ENCODE results near the gene RHOC. TPM values are rescaled to one million over a fixed set of nuclear protein-coding genes. Genes with fewer than 3 reads are reported as not detected.

The RHOC gene
- total and polyA plus RNA-seq, 2 donors (not counting 1 experiment from before 2014, with no cell fraction given) = 21.0 to 28.3 TPM

DNA sequence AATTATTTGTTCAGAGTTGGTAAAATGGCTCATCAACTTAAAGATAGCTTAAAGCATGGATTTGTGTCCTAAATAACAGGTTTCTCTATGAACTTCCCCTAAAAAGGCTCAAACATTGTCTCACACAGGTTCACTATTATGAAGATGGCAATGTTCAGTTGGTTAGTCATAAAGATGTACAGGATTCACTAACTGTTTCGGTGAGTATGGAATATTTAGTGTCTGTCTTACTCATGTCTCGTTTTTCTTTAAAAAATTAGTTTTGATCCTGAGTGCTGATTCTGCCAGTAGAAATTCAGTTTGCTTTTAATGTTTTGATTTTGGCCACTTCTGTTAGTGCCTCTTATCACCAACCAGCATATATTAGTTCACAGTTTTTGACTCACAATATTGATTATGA is 40.0 kb downstream of the RHOC start:
- Histone ChIP-seq H3K79me2 (ENCODE audit: control insufficient read depth, insufficient read depth, low read length) (no peaks in the 10 kb centered on the region), H3K27ac (ENCODE audit: low read length in 2 of 2) (peak overlapping the region in 1 of 2 donors; percentile 5), H3K9me3 (ENCODE audit: control extremely low read depth in 1 of 3, control insufficient read depth in 2 of 3, insufficient read depth in 1 of 3, low read length in 2 of 3) (no peaks in the 10 kb centered on the region), H3K4me1 (ENCODE audit: control insufficient read depth in 2 of 2, insufficient read depth in 2 of 2, low read length in 2 of 2) (no peaks in the 10 kb centered on the region), H3K36me3 (replicated peaks in 1 of 2; ENCODE audit: control extremely low read depth in 1 of 2, control insufficient read depth in 1 of 2, extremely low read depth in 1 of 2, insufficient read depth in 2 of 2, low read length in 1 of 2) (peaks cover 24 to 88% of the 10 kb centered on the region in 2 experiments), H3K4me3 (ENCODE audit: control extremely low read depth in 1 of 5, extremely low read depth in 1 of 5, insufficient read depth in 1 of 5, low read depth in 2 of 5, low read length in 4 of 5) (no peak overlapping the region), H2AFZ (ENCODE audit: insufficient read depth, low read depth, low read length, poor library complexity, severe bottlenecking) (no peak overlapping the region), H3K9ac (ENCODE audit: low read length) (no peak overlapping the region), H4K20me1 (ENCODE audit: control insufficient read depth, insufficient read depth, low read length, poor library complexity, severe bottlenecking) (no peaks in the 10 kb centered on the region), H3K4me2 (replicated peaks; ENCODE audit: low read depth, low read length, poor library complexity, severe bottlenecking) (no peak overlapping the region), H3K27me3 (replicated peaks in 1 of 4; ENCODE audit: control extremely low read depth in 1 of 4, control insufficient read depth in 3 of 4, insufficient read depth in 4 of 4, low read length in 3 of 4) (no peaks in the 10 kb centered on the region)
- intact Hi-C loops (cut with micrococcal nuclease) = no loop called here
- H3K9me3 Mint-ChIP-seq (ENCODE audit: insufficient read depth) = no peaks in the 10 kb centered on the region
- DNase-seq (no peak), ATAC-seq (ENCODE audit: low read depth) (no peak)
- no peak overlapping the region for H3K4me3 Mint-ChIP-seq
- POLR2A ChIA-PET = no interaction called here
- CTCF ChIA-PET = no interaction called here
- TF ChIP-seq, protein P1, sequence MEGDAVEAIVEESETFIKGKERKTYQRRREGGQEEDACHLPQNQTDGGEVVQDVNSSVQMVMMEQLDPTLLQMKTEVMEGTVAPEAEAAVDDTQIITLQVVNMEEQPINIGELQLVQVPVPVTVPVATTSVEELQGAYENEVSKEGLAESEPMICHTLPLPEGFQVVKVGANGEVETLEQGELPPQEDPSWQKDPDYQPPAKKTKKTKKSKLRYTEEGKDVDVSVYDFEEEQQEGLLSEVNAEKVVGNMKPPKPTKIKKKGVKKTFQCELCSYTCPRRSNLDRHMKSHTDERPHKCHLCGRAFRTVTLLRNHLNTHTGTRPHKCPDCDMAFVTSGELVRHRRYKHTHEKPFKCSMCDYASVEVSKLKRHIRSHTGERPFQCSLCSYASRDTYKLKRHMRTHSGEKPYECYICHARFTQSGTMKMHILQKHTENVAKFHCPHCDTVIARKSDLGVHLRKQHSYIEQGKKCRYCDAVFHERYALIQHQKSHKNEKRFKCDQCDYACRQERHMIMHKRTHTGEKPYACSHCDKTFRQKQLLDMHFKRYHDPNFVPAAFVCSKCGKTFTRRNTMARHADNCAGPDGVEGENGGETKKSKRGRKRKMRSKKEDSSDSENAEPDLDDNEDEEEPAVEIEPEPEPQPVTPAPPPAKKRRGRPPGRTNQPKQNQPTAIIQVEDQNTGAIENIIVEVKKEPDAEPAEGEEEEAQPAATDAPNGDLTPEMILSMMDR (IDR thresholded peaks at IDR 0.05) = no peak
- no peak for TF ChIP-seq EZH2 (IDR thresholded peaks at IDR 0.05; ENCODE audit: borderline replicate concordance, insufficient read depth, low read depth, low read length, poor library complexity, severe bottlenecking)
- 60% methylated on average over 1 of the region's 2 CpGs for WGBS (ENCODE audit: insufficient coverage)
- peaks cover 9% of the 10 kb centered on the region for H3K4me1 Mint-ChIP-seq
- no peaks in the 10 kb centered on the region for H3K27me3 Mint-ChIP-seq
- H3K27ac Mint-ChIP-seq = peak overlapping the region; percentile 37

- Histone ChIP-seq H3K9ac (ENCODE audit: low read length) (no peak overlapping the region), H3K36me3 (replicated peaks in 1 of 2; ENCODE audit: control extremely low read depth in 1 of 2, control insufficient read depth in 1 of 2, extremely low read depth in 1 of 2, insufficient read depth in 2 of 2, low read length in 1 of 2) (peaks cover 26 to 88% of the 10 kb centered on the region in 2 experiments), H3K9me3 (ENCODE audit: control extremely low read depth in 1 of 3, control insufficient read depth in 2 of 3, insufficient read depth in 1 of 3, low read length in 2 of 3) (no peaks in the 10 kb centered on the region), H3K4me1 (ENCODE audit: control insufficient read depth in 2 of 2, insufficient read depth in 2 of 2, low read length in 2 of 2) (no peaks in the 10 kb centered on the region), H4K20me1 (ENCODE audit: control insufficient read depth, insufficient read depth, low read length, poor library complexity, severe bottlenecking) (no peaks in the 10 kb centered on the region), H3K27me3 (replicated peaks in 1 of 4; ENCODE audit: control extremely low read depth in 1 of 4, control insufficient read depth in 3 of 4, insufficient read depth in 4 of 4, low read length in 3 of 4) (no peaks in the 10 kb centered on the region), H3K4me3 (ENCODE audit: control extremely low read depth in 1 of 5, extremely low read depth in 1 of 5, insufficient read depth in 1 of 5, low read depth in 2 of 5, low read length in 4 of 5) (no peak overlapping the region), H2AFZ (ENCODE audit: insufficient read depth, low read depth, low read length, poor library complexity, severe bottlenecking) (no peak overlapping the region), H3K79me2 (ENCODE audit: control insufficient read depth, insufficient read depth, low read length) (no peaks in the 10 kb centered on the region), H3K27ac (ENCODE audit: low read length in 2 of 2) (peak overlapping the region in 1 of 2 donors; percentile 12), H3K4me2 (replicated peaks; ENCODE audit: low read depth, low read length, poor library complexity, severe bottlenecking) (no peak overlapping the region)
- Mint-ChIP-seq H3K4me3 (no peak overlapping the region), H3K27ac (no peak overlapping the region), H3K9me3 (ENCODE audit: insufficient read depth) (no peaks in the 10 kb centered on the region), H3K4me1 (peaks cover 9% of the 10 kb centered on the region), H3K27me3 (no peaks in the 10 kb centered on the region)
- no CpG with 5 or more reads among the region's 3 CpGs for WGBS (ENCODE audit: insufficient coverage)
- POLR2A ChIA-PET = no interaction called here
- TF ChIP-seq, protein P1 (IDR thresholded peaks at IDR 0.05) = no peak
- no peak for TF ChIP-seq EZH2 (IDR thresholded peaks at IDR 0.05; ENCODE audit: borderline replicate concordance, insufficient read depth, low read depth, low read length, poor library complexity, severe bottlenecking)
- ATAC-seq (ENCODE audit: low read depth) (no peak), DNase-seq (no peak)
- intact Hi-C loops (cut with micrococcal nuclease) = no loop called here
- CTCF ChIA-PET = no interaction called here
Measured at GRCh38 chr1:112665857-112666256, 41.1 kb downstream of the RHOC start.

All from B cell (primary cell).